A549 (cell line): ENCODE data around the gene PDS5A. TPM values are rescaled to one million over a fixed set of nuclear protein-coding genes. Genes with fewer than 3 reads are reported as not detected.

Experiments
- ATAC-seq, 2 experiments: fragments of 200-7000 bp in 1 of 2; fragments of >200 bp in 1 of 2; cut with Nextera tagmentation in 1 of 2; cut with Tn5 transposase in 1 of 2; 3 replicates each; pipeline versions ENCODE4 v1.8.0 to v1.9.1; 2018 to 2020; ENCODE audit warnings: mild to moderate bottlenecking in 1 of 2, moderate library complexity in 1 of 2
- CTCF ChIA-PET: fragments of 300-600 bp; sonication (Branson Sonifier 250); formaldehyde crosslinking; extraction: SDS; loops from one replicate; lab custom pipeline; 2021; ENCODE audit warnings: antibody characterized with exemption, inconsistent platforms; lab: Yijun Ruan, JAX
- POLR2A ChIA-PET: fragments of 350-600 bp; formaldehyde crosslinking; extraction: SDS; loops from one replicate; lab custom pipeline; 2021; ENCODE audit warnings: antibody characterized with exemption, inconsistent platforms; lab: Yijun Ruan, JAX
- DNase-seq, 2 experiments: peaks; one replicate each; pipeline versions ENCODE4 v3.0.0 to v3.0.0-alpha.2; 2011 to 2016; ENCODE audit warnings: low read depth in 1 of 2, low spot score in 1 of 2
- FAIRE-seq: peaks from 2 replicates; lab custom pipeline; 2011; peaks lifted over from hg19 to GRCh38; lab: Jason Lieb, UNC
- H3K27ac ChIP-seq, 2 experiments: fragments of >200 bp; sonication (Bioruptor Twin); formaldehyde crosslinking; 3 replicates each; pipeline ENCODE4 v1.5.1; 2016 to 2017
- H3K4me1 ChIP-seq: fragments of >200 bp; sonication (Bioruptor Twin); formaldehyde crosslinking; 3 replicates; pipeline ENCODE4 v1.6.1; 2016
- H3K4me2 ChIP-seq: fragments of >200 bp; sonication (Bioruptor Twin); formaldehyde crosslinking; 3 replicates; pipeline ENCODE4 v1.6.1; 2016
- H3K4me3 ChIP-seq: fragments of >200 bp; sonication (Bioruptor Twin); formaldehyde crosslinking; 3 replicates; pipeline ENCODE4 v1.5.1; 2016
- H3K9me3 ChIP-seq: fragments of >200 bp; sonication (Bioruptor Twin); formaldehyde crosslinking; 3 replicates; pipeline ENCODE4 v1.6.1; 2016
- BCL3 ChIP-seq: fragments of >200 bp; sonication (Bioruptor Twin); formaldehyde crosslinking; IDR thresholded peaks from 3 replicates; pipeline ENCODE4 v1.6.1; 2016
- BHLHE40 ChIP-seq: IDR thresholded peaks from 2 replicates; pipeline ENCODE4 v1.6.1; 2012; ENCODE audit warnings: low read depth, low read length, inconsistent platforms
- CBX8 ChIP-seq: fragments of 200-600 bp; sonication (generic); IDR thresholded peaks from 2 replicates; pipeline ENCODE4 v1.6.1; 2016
- CHD2 ChIP-seq: fragments of 150-350 bp; IDR thresholded peaks from 2 replicates; pipeline ENCODE4 v1.6.1; 2014; ENCODE audit warnings: low read length; ENCODE audit not compliant: partially characterized antibody
- EHF ChIP-seq: fragments of 250-450 bp; sonication (Bioruptor Pico); IDR thresholded peaks from 2 replicates; pipeline ENCODE4 v1.5.0; 2020; ENCODE audit warnings: mild to moderate bottlenecking
- FOSB ChIP-seq: fragments of 250-450 bp; sonication (Bioruptor Pico); IDR thresholded peaks from 2 replicates; pipeline ENCODE4 v1.5.0; 2020; ENCODE audit warnings: mild to moderate bottlenecking, moderate library complexity
- FOSL2 ChIP-seq, 2 experiments: fragments of 450-650 bp in 1 of 2; fragments of >200 bp in 1 of 2; sonication (Bioruptor Twin) in 1 of 2; formaldehyde crosslinking; IDR thresholded peaks; 2 replicates each; pipeline versions ENCODE4 v1.5.0 to v1.6.1; 2016 to 2020; ENCODE audit warnings: mild to moderate bottlenecking in 1 of 2, moderate library complexity in 1 of 2
- GATA3 ChIP-seq: IDR thresholded peaks from 2 replicates; pipeline ENCODE4 v1.6.1; 2012; ENCODE audit warnings: borderline replicate concordance
- HDAC2 ChIP-seq: fragments of 200-600 bp; sonication (generic); IDR thresholded peaks from 2 replicates; pipeline ENCODE4 v1.6.1; 2016
- HES2 ChIP-seq: fragments of >200 bp; sonication (Bioruptor Twin); formaldehyde crosslinking; IDR thresholded peaks from 2 replicates; pipeline ENCODE4 v1.6.1; 2016
- HOXA7 ChIP-seq: fragments of 250-450 bp; sonication (Bioruptor Pico); IDR thresholded peaks from 2 replicates; pipeline ENCODE4 v1.5.0; 2020; ENCODE audit warnings: mild to moderate bottlenecking, moderate library complexity
- HOXB5 ChIP-seq: fragments of 250-450 bp; sonication (Bioruptor Pico); IDR thresholded peaks from 2 replicates; pipeline ENCODE4 v1.5.0; 2020; ENCODE audit warnings: mild to moderate bottlenecking, moderate library complexity
- JUNB ChIP-seq: fragments of >200 bp; sonication (Bioruptor Twin); formaldehyde crosslinking; IDR thresholded peaks from 2 replicates; pipeline ENCODE4 v1.6.1; 2016
- KDM5A ChIP-seq: fragments of 200-600 bp; sonication (generic); IDR thresholded peaks from 2 replicates; pipeline ENCODE4 v1.6.1; 2016; ENCODE audit warnings: antibody characterized with exemption, mild to moderate bottlenecking
- MAX ChIP-seq: IDR thresholded peaks from 2 replicates; pipeline ENCODE4 v1.6.1; 2012
- MAZ ChIP-seq: fragments of 150-350 bp; IDR thresholded peaks from 2 replicates; pipeline ENCODE4 v1.6.1; 2014; ENCODE audit warnings: antibody characterized with exemption, low read depth, low read length, borderline replicate concordance
- MYC ChIP-seq: IDR thresholded peaks from 2 replicates; pipeline ENCODE4 v1.6.1; 2012; ENCODE audit warnings: mild to moderate bottlenecking, inconsistent platforms, low read length, improper control_type of control experiment, borderline replicate concordance
- NR3C1 ChIP-seq: fragments of >200 bp; sonication (Bioruptor Twin); formaldehyde crosslinking; IDR thresholded peaks from 3 replicates; pipeline ENCODE4 v1.6.1; 2017
- PBX3 ChIP-seq: IDR thresholded peaks from 2 replicates; pipeline ENCODE4 v1.6.1; 2012
- PHF8 ChIP-seq: fragments of 200-600 bp; sonication (generic); IDR thresholded peaks from 2 replicates; pipeline ENCODE4 v1.6.1; 2016; ENCODE audit warnings: low read depth, mild to moderate bottlenecking, antibody characterized with exemption, moderate library complexity, borderline replicate concordance
- POLR2A ChIP-seq: IDR thresholded peaks from 2 replicates; pipeline ENCODE4 v1.6.1; 2012; ENCODE audit warnings: mild to moderate bottlenecking, low read length
- RCOR1 ChIP-seq: fragments of 150-350 bp; IDR thresholded peaks from 2 replicates; pipeline ENCODE4 v1.6.1; 2014; ENCODE audit warnings: antibody characterized with exemption, low read length, low read depth
- SMC3 ChIP-seq: fragments of >200 bp; sonication (Bioruptor Twin); formaldehyde crosslinking; IDR thresholded peaks from 3 replicates; pipeline ENCODE4 v1.6.1; 2018; ENCODE audit warnings: inconsistent platforms
- TFCP2L1 ChIP-seq: fragments of 250-450 bp; sonication (Bioruptor Pico); IDR thresholded peaks from 2 replicates; pipeline ENCODE4 v1.5.0; 2021; ENCODE audit warnings: mild to moderate bottlenecking
- TP53 ChIP-seq: fragments of 250-450 bp; sonication (Bioruptor Pico); IDR thresholded peaks from 2 replicates; pipeline ENCODE4 v1.5.0; 2021; ENCODE audit warnings: mild to moderate bottlenecking, moderate library complexity
- USF2 ChIP-seq: fragments of 450-650 bp; IDR thresholded peaks from 2 replicates; pipeline ENCODE4 v1.6.1; 2014; ENCODE audit warnings: antibody characterized with exemption
- ZC3H11A ChIP-seq: fragments of 450-650 bp; IDR thresholded peaks from 2 replicates; pipeline ENCODE4 v1.6.1; 2014; ENCODE audit warnings: antibody characterized with exemption, mild to moderate bottlenecking
- ZFP36 ChIP-seq: fragments of 450-650 bp; IDR thresholded peaks from 2 replicates; pipeline ENCODE4 v1.6.1; 2014; ENCODE audit warnings: borderline replicate concordance; ENCODE audit not compliant: partially characterized antibody
- WGBS: methylation state at CpG from one replicate; pipeline ENCODE4 v1.1.6; 2017; ENCODE audit errors: missing lambda C conversion rate; 5-methylcytosine and 5-hydroxymethylcytosine counted together
- polyA plus RNA-seq, 4 experiments: library from polyadenylated mRNA; depleted of rRNA in 3 of 4; stranded (reverse); fragments of >200 nt; fragmentation: RNase III in 1 of 4; extraction: RNeasy Plus Mini Kit Qiagen cat#74134 plus additional on column Dnase treatment in 1 of 4; gene quantifications; 2 replicates in 3 of 4; 3 replicates in 1 of 4; pipeline ENCODE4 v1.2.3, GENCODE V29; 2011 to 2017

Gene PDS5A
- polyA plus RNA-seq, 2 of the 4 experiments (the other 2 are of a cell fraction) = 33.0 to 87.5 TPM

- ATAC-seq = no peak
- FAIRE-seq = no peak
- Histone ChIP-seq H3K4me1 (no peaks in the 10 kb centered on the region), H3K9me3 (no peaks in the 10 kb centered on the region), H3K4me2 (no peak overlapping the region), H3K27ac (no peak overlapping the region)
- CTCF ChIA-PET = interaction anchor here (1.5 kb wide), 1 partner anchor 130 kb away, joined by 3 read pairs; no protein-coding TSS in a partner anchor
- POLR2A ChIA-PET = no interaction called here
- WGBS = 93% methylated on average over 15 of the region's 15 CpGs
- DNase-seq = no peak
- TF ChIP-seq HDAC2 (no peak), HOXA7 (no peak), TFCP2L1 (no peak), HES2 (no peak), NR3C1 (no peak), RCOR1 (no peak), POLR2A (no peak)
- TF ChIP-seq, all 56 proteins: peak for 0
- H3K4me3 ChIP-seq = no peak overlapping the region
Measured at GRCh38 chr4:40020221-40020620, 42.5 kb upstream of the PDS5A start.

- no peak for ATAC-seq
- no peak for DNase-seq
- no peak overlapping the region for H3K27ac ChIP-seq
- H3K4me1 ChIP-seq = no peaks in the 10 kb centered on the region
- POLR2A ChIA-PET = no interaction called here
- no peak overlapping the region for H3K4me2 ChIP-seq
- no peaks in the 10 kb centered on the region for H3K9me3 ChIP-seq
- no peak for TF ChIP-seq ZC3H11A
- TF ChIP-seq POLR2A = no peak
- no peak for TF ChIP-seq BCL3
- CTCF ChIA-PET = no interaction called here
- no peak overlapping the region for H3K4me3 ChIP-seq
- no peak for FAIRE-seq
- WGBS = 78% methylated on average over 2 of the region's 2 CpGs
Measured at GRCh38 chr4:40016007-40016406, 38.3 kb upstream of the PDS5A start.

- CTCF ChIA-PET = no interaction called here
- peak in 1 of 2 experiments; percentile 14 for DNase-seq
- no peak for FAIRE-seq
- H3K27ac ChIP-seq = no peak overlapping the region
- TF ChIP-seq HOXB5 (no peak), BCL3 (no peak), GATA3 (no peak), POLR2A (no peak), EHF (CRISPR knock-in tag) (no peak), KDM5A (no peak), TP53 (CRISPR knock-in tag) (no peak), FOSB (no peak), PHF8 (no peak)
- TF ChIP-seq, all 56 proteins: peak for 0
- no peaks in the 10 kb centered on the region for H3K9me3 ChIP-seq
- H3K4me2 ChIP-seq = no peak overlapping the region
- no peak overlapping the region for H3K4me3 ChIP-seq
- POLR2A ChIA-PET = no interaction called here
- 54% methylated on average over 1 of the region's 1 CpG for WGBS
- H3K4me1 ChIP-seq = peaks cover 6% of the 10 kb centered on the region; the same call in 1 of the 3 replicates
- peak in 1 of 2 experiments; percentile 13; a peak in 2 of 6 replicates for ATAC-seq
Measured at GRCh38 chr4:40003986-40004385, 26.3 kb upstream of the PDS5A start.

- 92% methylated on average over 6 of the region's 6 CpGs for WGBS
- Histone ChIP-seq H3K27ac (no peak overlapping the region), H3K4me2 (no peak overlapping the region), H3K9me3 (no peaks in the 10 kb centered on the region), H3K4me3 (no peak overlapping the region), H3K4me1 (peaks cover 8% of the 10 kb centered on the region; the same call in 1 of the 3 replicates)
- ChIA-PET POLR2A (no interaction called here), CTCF (no interaction called here)
- DNase-seq (no peak), ATAC-seq (no peak), FAIRE-seq (no peak)
- no peak for TF ChIP-seq SMC3
- no peak for TF ChIP-seq MAX
- no peak for TF ChIP-seq USF2
- no peak for TF ChIP-seq FOSL2 (IDR thresholded peaks at IDR 0.05)
- no peak for TF ChIP-seq FOSL2 (CRISPR knock-in tag; IDR thresholded peaks at IDR 0.05)
- TF ChIP-seq MYC = no peak
- TF ChIP-seq CBX8 = no peak
- no peak for TF ChIP-seq BHLHE40
- TF ChIP-seq PBX3 = no peak
- TF ChIP-seq HDAC2 = no peak
- TF ChIP-seq HOXB5 = no peak
- TF ChIP-seq JUNB = no peak
- TF ChIP-seq BCL3 = no peak
- no peak for TF ChIP-seq MAZ
- no peak for TF ChIP-seq CHD2
- TF ChIP-seq ZFP36 = no peak
Measured at GRCh38 chr4:40000711-40001110, 23.0 kb upstream of the PDS5A start.
